ENCODE measurements around the gene PHF5A.

Gene PHF5A

GRCh38 chr22:41468381-41469217, at the start of gene PHF5A, which contains the start of gene ACO2:
Gene PHF5A, minus strand, starts transcription at chr22:41468692. Its CDS starts 39 bp downstream, at chr22:41468653.
Gene ACO2, plus strand, starts transcription at chr22:41469117. Its CDS starts 30 bp downstream, at chr22:41469147.
- DNase-seq = peak; percentile 92

GRCh38 chr22:41518048-41518347, 49.5 kb upstream of the PHF5A start:
- no peak for DNase-seq

GRCh38 chr22:41517172-41518047, 48.9 kb upstream of the PHF5A start:
- no peak for DNase-seq

- no peak for DNase-seq
These were observed 48.0 kb upstream of the PHF5A start for GRCh38 chr22:41516462-41516861.

- no peak for DNase-seq
These were observed 44.9 kb upstream of the PHF5A start for GRCh38 chr22:41513391-41513790.

- DNase-seq = no peak
These were observed 44.1 kb upstream of the PHF5A start for GRCh38 chr22:41512421-41513194.

- no peak for DNase-seq
These were observed 43.1 kb upstream of the PHF5A start for GRCh38 chr22:41511521-41511968.

GRCh38 chr22:41508770-41509170, 40.3 kb upstream of the PHF5A start:
- no peak for DNase-seq

- no peak for DNase-seq
These were observed 39.0 kb upstream of the PHF5A start for GRCh38 chr22:41507330-41508063.

- no peak for DNase-seq
These were observed 37.2 kb upstream of the PHF5A start for GRCh38 chr22:41505511-41506220.

- DNase-seq = no peak
These were observed 36.3 kb upstream of the PHF5A start for GRCh38 chr22:41504816-41505215.

- no peak for DNase-seq
These were observed 35.9 kb upstream of the PHF5A start for GRCh38 chr22:41504397-41504796.

- no peak for DNase-seq
These were observed 32.7 kb upstream of the PHF5A start for GRCh38 chr22:41501209-41501608.

GRCh38 chr22:41500303-41500702, 31.8 kb upstream of the PHF5A start:
- DNase-seq = no peak

GRCh38 chr22:41499624-41500280, 31.3 kb upstream of the PHF5A start:
- no peak for DNase-seq

GRCh38 chr22:41498303-41498835, 29.9 kb upstream of the PHF5A start:
- no peak for DNase-seq

GRCh38 chr22:41491374-41492100, 23.0 kb upstream of the PHF5A start:
- DNase-seq = no peak

GRCh38 chr22:41488596-41489385, 20.3 kb upstream of the PHF5A start:
- no peak for DNase-seq

GRCh38 chr22:41488076-41488475, 19.6 kb upstream of the PHF5A start:
- DNase-seq = no peak

All from NCI-H1417 treated with DMSO at 0.1 percent for 48 hours (cell line).